Panc1 (cell line): ENCODE results near the gene FSTL4. TPM values are rescaled to one million over a fixed set of nuclear protein-coding genes. Genes with fewer than 3 reads are reported as not detected.

ENCODE experiments used
- ATAC-seq: fragments of 200-7000 bp; cut with Tn5 transposase; 2 replicates; pipeline ENCODE4 v1.9.1; 2020; ENCODE audit warnings: mild to moderate bottlenecking, moderate library complexity
- BruUV-seq: library from RNA; stranded (reverse); fragments of 400-500 nt; replicated peaks from 2 replicates; lab custom pipeline; 2021; lab: Mats Ljungman, UMichigan
- CTCF ChIA-PET: fragments of 300-600 bp; sonication (Branson Sonifier 250); formaldehyde crosslinking; loops from one replicate; lab custom pipeline; 2022; ENCODE audit warnings: antibody characterized with exemption; lab: Charles Lee
- POLR2A ChIA-PET: fragments of 300-600 bp; sonication (Branson Sonifier 250); formaldehyde crosslinking; loops from one replicate; lab custom pipeline; 2022; ENCODE audit warnings: antibody characterized with exemption; lab: Charles Lee
- DNase-seq: peaks from one replicate; pipeline ENCODE4 v3.0.0-alpha.2; 2010; ENCODE audit warnings: low read depth, low spot score
- H3K27ac ChIP-seq: 2 replicates; pipeline ENCODE4 v1.5.1; 2011; ENCODE audit warnings: mild to moderate bottlenecking, low read length, inconsistent platforms
- H3K27me3 ChIP-seq: fragments of 200-500 bp; sonication (Bioruptor generic); 2 replicates; pipeline ENCODE4 v1.6.0; 2014; ENCODE audit warnings: low read length, inconsistent platforms; ENCODE audit not compliant: control insufficient read depth, insufficient read depth
- H3K36me3 ChIP-seq: fragments of 200-500 bp; sonication (Bioruptor generic); 2 replicates; pipeline ENCODE4 v1.5.1; 2014; ENCODE audit warnings: inconsistent platforms, mild to moderate bottlenecking, low read length, moderate library complexity; ENCODE audit not compliant: control insufficient read depth, insufficient read depth
- H3K4me1 ChIP-seq: 2 replicates; pipeline ENCODE4 v1.5.1; 2011; ENCODE audit warnings: inconsistent platforms, mild to moderate bottlenecking, low read length, moderate library complexity; ENCODE audit not compliant: control insufficient read depth, insufficient read depth
- H3K4me3 ChIP-seq, 2 experiments: 2 replicates each; pipeline ENCODE4 v1.5.1; 2011 to 2012; ENCODE audit warnings: low read depth in 2 of 2, low read length in 2 of 2, mild to moderate bottlenecking in 2 of 2, inconsistent platforms in 1 of 2, moderate library complexity in 1 of 2
- H3K9me3 ChIP-seq: fragments of 200-500 bp; sonication (Bioruptor generic); 2 replicates; pipeline ENCODE4 v1.5.1; 2014; ENCODE audit warnings: low read depth, mild to moderate bottlenecking, inconsistent platforms, low read length, moderate library complexity; ENCODE audit not compliant: control insufficient read depth, insufficient read depth
- POLR2AphosphoS5 ChIP-seq: IDR thresholded peaks from 2 replicates; pipeline ENCODE4 v1.6.1; 2012; ENCODE audit warnings: mild to moderate bottlenecking, low read depth, low read length, moderate library complexity
- SIN3A ChIP-seq: IDR thresholded peaks from 2 replicates; pipeline ENCODE4 v1.6.1; 2012; ENCODE audit warnings: low read depth, mild to moderate bottlenecking, low read length, moderate library complexity, borderline replicate concordance; ENCODE audit not compliant: insufficient read depth
- TCF7L2 ChIP-seq: IDR thresholded peaks from 2 replicates; pipeline ENCODE4 v1.6.1; 2011; ENCODE audit warnings: mild to moderate bottlenecking, low read depth, low read length, inconsistent platforms
- in situ Hi-C: cut with HindIII; loops from 2 replicates; pipeline ENCODE4 v1.10.0; 2016; ENCODE audit warnings: low sequenced_read_pairs, low pct_unique_long_range_greater_than_20kb
- intact Hi-C: fragments of 100-400 bp; cut with micrococcal nuclease; formaldehyde crosslinking; loops from one replicate; pipeline ENCODE4 v1.10.0; 2022; ENCODE audit not compliant: unreplicated experiment
- total RNA-seq: library from RNA; stranded (reverse); gene quantifications from one replicate; pipeline ENCODE4 v1.2.1, GENCODE V29; 2021; ENCODE audit not compliant: unreplicated experiment
- TF ChIP-seq, protein P1 (sequence below), 2 experiments: IDR thresholded peaks; 2 replicates each; pipeline ENCODE4 v1.6.1; 2011 to 2012; ENCODE audit warnings: low read depth in 2 of 2, control low read depth in 1 of 2, low read length in 1 of 2, mild to moderate bottlenecking in 1 of 2, moderate library complexity in 1 of 2; ENCODE audit not compliant: insufficient read depth in 1 of 2
- TF ChIP-seq, protein P2 (sequence below): fragments of 450-650 bp; IDR thresholded peaks from 2 replicates; pipeline ENCODE4 v1.5.1; 2017; ENCODE audit warnings: mild to moderate bottlenecking

Gene FSTL4
- total RNA-seq, 1 experiment from 2014 or later, result 0.18 TPM

DNA sequence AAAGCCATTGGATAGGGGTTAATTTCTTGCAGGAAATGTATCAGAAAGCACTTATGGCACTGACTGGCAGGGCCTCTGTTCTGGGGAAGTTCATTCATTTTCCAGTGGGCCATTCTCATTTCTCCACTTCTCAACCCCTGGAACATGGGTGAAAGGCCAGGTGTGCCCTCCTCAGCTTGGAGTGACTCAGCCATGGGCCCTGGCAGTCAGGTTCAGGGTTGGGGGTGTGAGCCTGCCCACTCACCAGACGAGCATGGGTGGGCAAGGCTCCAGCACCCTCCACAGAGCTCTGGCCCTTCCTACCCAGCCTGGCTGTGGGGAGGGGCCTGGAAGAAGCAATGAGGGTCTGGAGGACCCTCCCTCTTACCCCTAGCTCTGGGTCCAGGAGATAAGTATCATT is 386.2 kb downstream of the FSTL4 start:
- ChIA-PET POLR2A (interaction anchor here (0.7 kb wide), 1 partner anchor 60 kb away, joined by 3 read pairs; no protein-coding TSS in a partner anchor), CTCF (no interaction called here)
- no peak overlapping the region for H3K27ac ChIP-seq
- H3K4me1 ChIP-seq, result no peaks in the 10 kb centered on the region
- ATAC-seq (no peak), DNase-seq (no peak)
- in situ Hi-C loops, result no loop called here
- intact Hi-C loops, result no loop called here
- H3K36me3 ChIP-seq, result no peaks in the 10 kb centered on the region
- BruUV-seq, result no TSS peak
- no peak for TF ChIP-seq TCF7L2
- TF ChIP-seq, protein P1, sequence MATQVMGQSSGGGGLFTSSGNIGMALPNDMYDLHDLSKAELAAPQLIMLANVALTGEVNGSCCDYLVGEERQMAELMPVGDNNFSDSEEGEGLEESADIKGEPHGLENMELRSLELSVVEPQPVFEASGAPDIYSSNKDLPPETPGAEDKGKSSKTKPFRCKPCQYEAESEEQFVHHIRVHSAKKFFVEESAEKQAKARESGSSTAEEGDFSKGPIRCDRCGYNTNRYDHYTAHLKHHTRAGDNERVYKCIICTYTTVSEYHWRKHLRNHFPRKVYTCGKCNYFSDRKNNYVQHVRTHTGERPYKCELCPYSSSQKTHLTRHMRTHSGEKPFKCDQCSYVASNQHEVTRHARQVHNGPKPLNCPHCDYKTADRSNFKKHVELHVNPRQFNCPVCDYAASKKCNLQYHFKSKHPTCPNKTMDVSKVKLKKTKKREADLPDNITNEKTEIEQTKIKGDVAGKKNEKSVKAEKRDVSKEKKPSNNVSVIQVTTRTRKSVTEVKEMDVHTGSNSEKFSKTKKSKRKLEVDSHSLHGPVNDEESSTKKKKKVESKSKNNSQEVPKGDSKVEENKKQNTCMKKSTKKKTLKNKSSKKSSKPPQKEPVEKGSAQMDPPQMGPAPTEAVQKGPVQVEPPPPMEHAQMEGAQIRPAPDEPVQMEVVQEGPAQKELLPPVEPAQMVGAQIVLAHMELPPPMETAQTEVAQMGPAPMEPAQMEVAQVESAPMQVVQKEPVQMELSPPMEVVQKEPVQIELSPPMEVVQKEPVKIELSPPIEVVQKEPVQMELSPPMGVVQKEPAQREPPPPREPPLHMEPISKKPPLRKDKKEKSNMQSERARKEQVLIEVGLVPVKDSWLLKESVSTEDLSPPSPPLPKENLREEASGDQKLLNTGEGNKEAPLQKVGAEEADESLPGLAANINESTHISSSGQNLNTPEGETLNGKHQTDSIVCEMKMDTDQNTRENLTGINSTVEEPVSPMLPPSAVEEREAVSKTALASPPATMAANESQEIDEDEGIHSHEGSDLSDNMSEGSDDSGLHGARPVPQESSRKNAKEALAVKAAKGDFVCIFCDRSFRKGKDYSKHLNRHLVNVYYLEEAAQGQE (IDR thresholded peaks at IDR 0.05; ENCODE audit: insufficient read depth in 1 of 2, low read depth in 2 of 2, low read length in 1 of 2), result no peak
- TF ChIP-seq, protein P2, sequence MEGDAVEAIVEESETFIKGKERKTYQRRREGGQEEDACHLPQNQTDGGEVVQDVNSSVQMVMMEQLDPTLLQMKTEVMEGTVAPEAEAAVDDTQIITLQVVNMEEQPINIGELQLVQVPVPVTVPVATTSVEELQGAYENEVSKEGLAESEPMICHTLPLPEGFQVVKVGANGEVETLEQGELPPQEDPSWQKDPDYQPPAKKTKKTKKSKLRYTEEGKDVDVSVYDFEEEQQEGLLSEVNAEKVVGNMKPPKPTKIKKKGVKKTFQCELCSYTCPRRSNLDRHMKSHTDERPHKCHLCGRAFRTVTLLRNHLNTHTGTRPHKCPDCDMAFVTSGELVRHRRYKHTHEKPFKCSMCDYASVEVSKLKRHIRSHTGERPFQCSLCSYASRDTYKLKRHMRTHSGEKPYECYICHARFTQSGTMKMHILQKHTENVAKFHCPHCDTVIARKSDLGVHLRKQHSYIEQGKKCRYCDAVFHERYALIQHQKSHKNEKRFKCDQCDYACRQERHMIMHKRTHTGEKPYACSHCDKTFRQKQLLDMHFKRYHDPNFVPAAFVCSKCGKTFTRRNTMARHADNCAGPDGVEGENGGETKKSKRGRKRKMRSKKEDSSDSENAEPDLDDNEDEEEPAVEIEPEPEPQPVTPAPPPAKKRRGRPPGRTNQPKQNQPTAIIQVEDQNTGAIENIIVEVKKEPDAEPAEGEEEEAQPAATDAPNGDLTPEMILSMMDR, result no peak
- TF ChIP-seq SIN3A, result no peak
- no peak for TF ChIP-seq POLR2AphosphoS5
- H3K9me3 ChIP-seq, result no peaks in the 10 kb centered on the region
- H3K4me3 ChIP-seq, result no peak overlapping the region
- H3K27me3 ChIP-seq, result no peaks in the 10 kb centered on the region

DNA sequence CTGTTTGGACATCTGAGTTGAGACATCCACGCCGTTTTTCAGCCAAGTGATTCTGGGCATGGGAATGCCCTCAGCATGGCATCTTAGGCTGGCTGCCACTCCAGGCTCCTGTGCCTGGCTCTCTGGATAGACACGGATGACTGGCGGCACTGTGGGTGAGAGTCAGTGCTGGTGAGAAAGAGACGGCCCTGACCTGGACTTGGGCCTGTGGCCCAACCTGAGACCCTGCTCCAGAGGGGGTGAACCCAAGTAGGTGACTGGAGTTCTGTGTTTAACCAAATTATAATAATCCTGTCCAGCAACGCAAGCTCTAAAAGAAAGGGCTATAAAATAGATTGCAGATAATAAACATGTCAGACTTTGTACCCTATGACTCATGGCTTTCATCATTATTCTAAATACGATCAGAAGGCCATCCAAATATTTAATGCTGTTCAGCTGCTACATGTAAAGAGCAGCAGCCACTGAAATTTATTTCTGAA is 386.6 kb downstream of the FSTL4 start:
- no peak overlapping the region for H3K4me3 ChIP-seq
- H3K27ac ChIP-seq, result no peak overlapping the region
- H3K36me3 ChIP-seq, result no peaks in the 10 kb centered on the region
- ATAC-seq, result no peak
- H3K4me1 ChIP-seq, result no peaks in the 10 kb centered on the region
- BruUV-seq, result no TSS peak
- no peak for DNase-seq
- no peaks in the 10 kb centered on the region for H3K27me3 ChIP-seq
- H3K9me3 ChIP-seq, result no peaks in the 10 kb centered on the region
- ChIA-PET POLR2A (no interaction called here), CTCF (no interaction called here)
- in situ Hi-C loops (no loop called here), intact Hi-C loops (no loop called here)
- TF ChIP-seq, protein P1 (IDR thresholded peaks at IDR 0.05; ENCODE audit: insufficient read depth in 1 of 2, low read depth in 2 of 2, low read length in 1 of 2), result no peak
- no peak for TF ChIP-seq POLR2AphosphoS5
- TF ChIP-seq, protein P2, result no peak
- TF ChIP-seq SIN3A, result no peak
- TF ChIP-seq TCF7L2, result no peak
